Adrenal gland (tissue), 12 donors: ENCODE measurements around the gene SMIM44. TPM values are rescaled to one million over a fixed set of nuclear protein-coding genes. Genes with fewer than 3 reads are reported as not detected.

Experiments used
- DNase-seq, 7 donors: peaks; one replicate each; pipeline ENCODE4 v3.0.0-alpha.2; 2019 to 2020
- H3K27ac ChIP-seq, 5 donors: fragments of 200-600 bp; sonication (generic) in 4 of 5; 1 replicate in 3 of 5; 2 replicates in 2 of 5; pipeline versions ENCODE4 v1.5.1 to v1.8.0; 2016 to 2020; ENCODE audit warnings: mild to moderate bottlenecking in 1 of 5
- H3K27me3 ChIP-seq: fragments of 200-600 bp; 2 replicates; pipeline ENCODE4 v1.8.0; 2021
- H3K36me3 ChIP-seq, 2 donors: fragments of 200-600 bp; replicated peaks in 1 of 2; 1 replicate in 1 of 2; 2 replicates in 1 of 2; pipeline versions ENCODE4 v1.5.1 to v1.8.0; 2018 to 2022
- H3K4me1 ChIP-seq, 2 donors: fragments of 200-600 bp; replicated peaks in 1 of 2; 1 replicate in 1 of 2; 2 replicates in 1 of 2; pipeline versions ENCODE4 v1.5.1 to v1.8.0; 2018 to 2021
- H3K4me3 ChIP-seq, 4 donors: fragments of 200-600 bp; sonication (generic) in 3 of 4; one replicate each; pipeline ENCODE4 v1.5.1; 2016 to 2018
- H3K9me3 ChIP-seq, 3 donors: fragments of 200-600 bp; sonication (generic) in 1 of 3; replicated peaks in 1 of 3; 1 replicate in 2 of 3; 2 replicates in 1 of 3; pipeline versions ENCODE4 v1.5.1 to v1.8.0; 2016 to 2021
- POLR2A ChIP-seq, 2 donors: fragments of 450-650 bp; IDR thresholded peaks; one replicate each; pipeline ENCODE4 v1.6.1; 2017; ENCODE audit warnings: antibody characterized with exemption in 2 of 2, mild to moderate bottlenecking in 2 of 2, moderate library complexity in 1 of 2
- WGBS, 4 donors: extraction: QIAGEN DNeasy Blood & Tissue Kit in 2 of 4; methylation state at CpG; one replicate each; pipeline versions ENCODE4 v1.1.5 to v1.1.7; 2013 to 2017; 5-methylcytosine and 5-hydroxymethylcytosine counted together
- intact Hi-C, 2 donors: fragments of 100-400 bp; cut with DNase I; formaldehyde crosslinking; loops; one replicate each; pipeline versions ENCODE4 v1.14.1 to v1.15.0; 2022 to 2023
- polyA plus RNA-seq, 3 donors: library from polyadenylated mRNA; stranded (reverse); fragments of 200-250 nt in 2 of 3; fragments of 350-450 nt in 1 of 3; fragmentation: Illumina TruSeq in 1 of 3; extraction: RNeasy Lipid Tissue Mini Kit (QIAGEN cat#74804) in 1 of 3; gene quantifications; one replicate each; pipeline ENCODE4 v1.2.3, GENCODE V29; 2013 to 2014
- total RNA-seq, 9 donors: library from RNA; depleted of rRNA in 4 of 9; stranded (reverse); fragments of >200 nt in 4 of 9; fragments of 120-200 nt in 1 of 9; fragmentation: NEBNext Ultra II Directional in 1 of 9; extraction: Animal tissue kit (Norgen Biotek cat#: 25700) in 1 of 9; gene quantifications; one replicate each; pipeline versions ENCODE4 v1.1.0 to v1.2.4, GENCODE V29; 2013 to 2023
- TF ChIP-seq, protein P1 (sequence below), 6 experiments: fragments of 450-650 bp in 4 of 6; fragments of 200-600 bp in 2 of 6; sonication (generic) in 1 of 6; IDR thresholded peaks; 1 replicate in 5 of 6; 2 replicates in 1 of 6; pipeline versions ENCODE4 v1.5.1 to v1.8.0; 2016 to 2021; ENCODE audit warnings: antibody characterized with exemption in 6 of 6, mild to moderate bottlenecking in 2 of 6, moderate library complexity in 1 of 6
- donor health status: healthy with polysubstance abuse.
- donor health status: Bipolar disorder and iron deficiency.
- donor health status: DM: yes; HTN: yes; CAD: no.
- donor health status: DM: no; HTN: no; CAD: no.
- donor health status: DM: no; HTN: no; CAD: no.
- donor health status: DM: yes; HTN: yes; CAD: no.

The SMIM44 gene
- total and polyA plus RNA-seq, 12 donors, result not detected

DNA sequence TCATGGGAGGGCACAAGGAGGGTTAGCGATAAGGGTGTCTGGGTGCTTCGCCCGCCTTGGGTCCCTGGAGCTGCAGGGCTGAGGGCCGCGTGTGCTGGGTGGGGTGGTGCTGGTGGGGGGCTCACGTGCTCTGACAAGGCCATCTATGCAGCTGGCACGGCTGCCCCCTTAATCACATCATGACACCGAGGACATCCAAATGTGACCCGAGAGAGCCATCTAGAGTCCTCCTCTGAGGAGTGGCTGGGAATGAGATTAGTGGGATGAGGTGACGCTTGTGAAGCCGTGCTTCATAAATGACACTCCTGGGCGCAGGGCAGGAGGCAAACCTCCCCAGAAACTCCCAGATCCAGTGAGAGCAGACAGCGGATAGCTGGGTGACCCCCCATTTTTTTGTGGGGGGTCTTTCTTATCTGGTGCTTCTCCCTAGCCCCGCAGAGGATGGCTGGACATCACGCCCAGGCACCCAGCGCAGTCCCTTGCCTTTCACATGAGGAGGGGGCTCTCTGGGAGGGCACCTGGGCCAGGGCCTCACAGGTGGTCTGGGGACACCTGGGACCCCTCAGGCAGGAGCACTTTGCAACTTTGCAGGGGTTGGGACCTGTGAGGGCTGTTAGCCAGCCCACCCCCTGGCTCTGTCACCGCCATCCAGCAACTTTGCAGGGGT lies 29.5 kb upstream of the SMIM44 start:
- WGBS, 4 donors, result 62 to 81% (median 66%) methylated on average over 13 to 17 of the region's 17 CpGs
- TF ChIP-seq POLR2A (IDR thresholded peaks at IDR 0.05), result no peak
- TF ChIP-seq, protein P1, sequence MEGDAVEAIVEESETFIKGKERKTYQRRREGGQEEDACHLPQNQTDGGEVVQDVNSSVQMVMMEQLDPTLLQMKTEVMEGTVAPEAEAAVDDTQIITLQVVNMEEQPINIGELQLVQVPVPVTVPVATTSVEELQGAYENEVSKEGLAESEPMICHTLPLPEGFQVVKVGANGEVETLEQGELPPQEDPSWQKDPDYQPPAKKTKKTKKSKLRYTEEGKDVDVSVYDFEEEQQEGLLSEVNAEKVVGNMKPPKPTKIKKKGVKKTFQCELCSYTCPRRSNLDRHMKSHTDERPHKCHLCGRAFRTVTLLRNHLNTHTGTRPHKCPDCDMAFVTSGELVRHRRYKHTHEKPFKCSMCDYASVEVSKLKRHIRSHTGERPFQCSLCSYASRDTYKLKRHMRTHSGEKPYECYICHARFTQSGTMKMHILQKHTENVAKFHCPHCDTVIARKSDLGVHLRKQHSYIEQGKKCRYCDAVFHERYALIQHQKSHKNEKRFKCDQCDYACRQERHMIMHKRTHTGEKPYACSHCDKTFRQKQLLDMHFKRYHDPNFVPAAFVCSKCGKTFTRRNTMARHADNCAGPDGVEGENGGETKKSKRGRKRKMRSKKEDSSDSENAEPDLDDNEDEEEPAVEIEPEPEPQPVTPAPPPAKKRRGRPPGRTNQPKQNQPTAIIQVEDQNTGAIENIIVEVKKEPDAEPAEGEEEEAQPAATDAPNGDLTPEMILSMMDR (IDR thresholded peaks at IDR 0.05), result no peak
- Histone ChIP-seq H3K36me3 (peaks cover 0 to 14% of the 10 kb centered on the region in 2 donors), H3K27ac (peak overlapping the region in 3 of 5 donors; percentile 0 to 75 (median 72)), H3K4me1 (peaks cover 38 to 51% of the 10 kb centered on the region in 2 donors), H3K4me3 (no peak overlapping the region), H3K9me3 (no peaks in the 10 kb centered on the region), H3K27me3 (no peaks in the 10 kb centered on the region)
- DNase-seq, result peak in 6 of 7 donors; percentile 44 to 79 (median 60)
- intact Hi-C loops, result no loop called here

DNA sequence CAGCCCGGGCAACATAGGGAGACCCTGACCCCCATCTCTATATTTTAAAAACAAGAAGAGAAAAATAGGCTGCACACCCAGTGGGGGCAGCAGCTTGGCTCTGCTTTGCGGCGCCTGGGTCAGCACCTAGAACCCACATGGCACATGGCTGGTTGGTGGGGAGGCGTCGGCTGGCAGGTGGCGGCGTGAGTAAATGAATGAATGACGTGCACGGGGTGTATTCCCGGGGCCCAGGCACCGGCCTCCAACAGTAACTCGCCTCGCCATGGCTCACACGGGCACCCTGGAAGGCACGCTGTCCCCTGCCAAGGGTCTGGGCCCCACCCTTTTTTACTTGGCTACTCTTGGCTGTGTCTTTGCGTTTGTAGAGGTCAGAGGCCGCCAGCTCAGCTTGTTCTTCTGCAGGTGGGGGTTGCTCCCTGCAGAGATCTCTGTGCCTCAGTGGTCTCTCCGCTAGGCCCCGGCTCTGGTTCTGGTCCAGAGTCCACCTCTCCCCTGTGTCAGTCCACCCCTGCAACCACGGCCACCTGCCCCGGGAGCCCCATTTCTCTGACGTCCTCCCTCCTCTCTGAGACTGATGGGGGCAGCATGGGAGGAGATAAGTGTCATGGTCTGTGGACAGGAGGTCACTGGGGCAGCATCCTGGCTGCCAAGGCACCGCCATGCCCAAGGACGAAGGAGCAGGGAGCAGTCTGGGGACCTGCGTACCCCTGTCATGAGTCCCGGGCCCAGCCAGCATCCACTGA lies 28.4 kb upstream of the SMIM44 start:
- Histone ChIP-seq H3K27me3 (no peaks in the 10 kb centered on the region), H3K36me3 (peaks cover 0 to 14% of the 10 kb centered on the region in 2 donors), H3K9me3 (no peaks in the 10 kb centered on the region), H3K4me1 (peaks cover 40 to 47% of the 10 kb centered on the region in 2 donors), H3K4me3 (no peak overlapping the region), H3K27ac (peak overlapping the region in 2 of 5 donors; percentile 72 to 75)
- WGBS, 4 donors, result 60 to 72% (median 66%) methylated on average over 21 to 26 of the region's 26 CpGs
- peak in 1 of 7 donors; percentile 26 for DNase-seq
- intact Hi-C loops, result no loop called here
- TF ChIP-seq POLR2A (IDR thresholded peaks at IDR 0.05), result no peak
- TF ChIP-seq, protein P1 (IDR thresholded peaks at IDR 0.05), result no peak

DNA sequence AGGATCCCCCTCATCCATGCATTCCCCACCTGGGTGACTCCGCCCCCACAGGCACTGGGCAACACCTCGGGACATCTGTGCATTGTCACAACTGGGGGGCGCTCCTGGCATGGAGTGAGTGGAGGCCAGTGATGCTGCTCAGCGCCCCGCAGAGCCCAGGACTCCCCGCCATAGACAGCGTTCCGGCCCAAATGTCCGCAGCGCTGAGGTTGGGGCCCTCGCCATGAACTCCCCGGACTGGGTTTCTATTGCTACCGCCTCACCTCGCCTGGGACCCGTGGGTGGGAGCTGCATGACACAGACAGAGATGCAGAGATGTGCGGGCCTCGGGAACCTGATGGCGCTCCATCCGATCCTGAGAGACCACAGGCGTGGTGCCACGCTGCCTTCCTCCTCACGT lies 27.5 kb upstream of the SMIM44 start:
- intact Hi-C loops, result no loop called here
- no peak for TF ChIP-seq POLR2A (IDR thresholded peaks at IDR 0.05)
- Histone ChIP-seq H3K4me1 (peaks cover 40 to 47% of the 10 kb centered on the region in 2 donors), H3K4me3 (no peak overlapping the region), H3K27ac (peak overlapping the region in 1 of 5 donors; percentile 91), H3K27me3 (no peaks in the 10 kb centered on the region), H3K36me3 (peaks cover 0 to 14% of the 10 kb centered on the region in 2 donors), H3K9me3 (no peaks in the 10 kb centered on the region)
- DNase-seq, result peak in 1 of 7 donors; percentile 25
- 78 to 90% (median 90%) methylated on average over 8 to 22 of the region's 22 CpGs for WGBS, 4 donors

DNA sequence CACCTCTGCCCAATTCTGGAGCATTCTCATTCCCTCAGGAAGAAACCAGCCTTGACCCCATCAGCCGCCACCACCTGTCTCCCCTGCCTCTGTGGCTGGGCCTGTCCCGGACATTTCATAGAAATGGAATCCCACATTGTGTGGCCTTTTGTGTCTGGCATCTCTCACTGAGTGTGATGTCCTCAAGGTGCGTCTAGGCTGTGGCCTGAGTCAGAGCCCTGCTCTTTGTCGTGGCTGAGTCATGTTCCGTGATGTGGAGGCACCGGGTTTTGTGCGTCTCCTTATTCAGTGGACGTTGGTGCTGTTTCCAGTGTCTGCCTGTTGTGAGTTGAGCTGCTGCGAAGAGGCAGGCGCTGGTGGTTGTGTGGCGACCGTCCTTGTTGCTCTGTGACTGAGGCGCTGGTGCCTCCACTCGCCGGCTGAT lies 26.3 kb upstream of the SMIM44 start:
- intact Hi-C loops, result no loop called here
- 37 to 74% (median 56%) methylated on average over 9 to 15 of the region's 15 CpGs for WGBS, 4 donors
- peak overlapping the region; percentile 2 to 91 (median 62) for H3K27ac ChIP-seq

More for the DNA sequence above, 26.3 kb upstream of the SMIM44 start:
- Histone ChIP-seq H3K4me3 (no peak overlapping the region), H3K36me3 (peaks cover 0 to 14% of the 10 kb centered on the region in 2 donors), H3K9me3 (no peaks in the 10 kb centered on the region), H3K27me3 (no peaks in the 10 kb centered on the region), H3K4me1 (peaks cover 46 to 53% of the 10 kb centered on the region in 2 donors)
- peak; percentile 77 to 93 (median 89) for DNase-seq
- peak in 1 of 2 donors; percentile 73 for TF ChIP-seq POLR2A (IDR thresholded peaks at IDR 0.05)
- TF ChIP-seq, protein P1 (IDR thresholded peaks at IDR 0.05), result no peak
